Activated CD4-positive, alpha-beta T cell treated with anti-CD3 and anti-CD28 coated beads, Interleukin-10, Interleukin-2, amounts not matched to agents 100 ng/mL and 50 ng/mL, durations not matched to agents 16 hours and 8 hours (primary cell): ENCODE results near the gene SAT2.
A peak's percentile ranks its signal among the peaks of the same experiment; 100 is the strongest.
"Not testable (repeated sequence)": the region's sequence is repeated elsewhere in the genome, so short reads cannot be mapped to it uniquely, and the experiment has no call there.

Experiments
- DNase-seq: peaks from one replicate; pipeline ENCODE4 v3.0.0-alpha.2; 2020

Gene SAT2

GRCh38 chr17:7627250-7628121, at the start of gene SAT2:
SAT2 (minus strand) TSS chr17:7627821; CDS start chr17:7627635, 186 bp downstream.
- peak; percentile 93 for DNase-seq

GRCh38 chr17:7676533-7676932, 48.9 kb upstream of the SAT2 start:
- no peak for DNase-seq

- DNase-seq: no peak
Observed at GRCh38 chr17:7674934-7675333, 47.3 kb upstream of the SAT2 start.

GRCh38 chr17:7673239-7673638, 45.6 kb upstream of the SAT2 start:
- peak; percentile 37 for DNase-seq

- DNase-seq: no peak
Observed at GRCh38 chr17:7668482-7668881, 40.9 kb upstream of the SAT2 start.

GRCh38 chr17:7667656-7668406, 40.2 kb upstream of the SAT2 start:
- DNase-seq: no peak

- DNase-seq: no peak
Observed at GRCh38 chr17:7656958-7657609, 29.5 kb upstream of the SAT2 start.

- DNase-seq: no peak
Observed at GRCh38 chr17:7655541-7655840, 27.9 kb upstream of the SAT2 start.

- no peak for DNase-seq
Observed at GRCh38 chr17:7654832-7655540, 27.4 kb upstream of the SAT2 start.

- no peak for DNase-seq
Observed at GRCh38 chr17:7652388-7653356, 25.1 kb upstream of the SAT2 start.

GRCh38 chr17:7651665-7652387, 24.2 kb upstream of the SAT2 start:
- DNase-seq: no peak

- no peak for DNase-seq
Observed at GRCh38 chr17:7651097-7651664, 23.6 kb upstream of the SAT2 start.

GRCh38 chr17:7650509-7651096, 23.0 kb upstream of the SAT2 start, which contains the start of gene ATP1B2:
ATP1B2 (plus strand) TSS chr17:7650926; CDS start chr17:7651519, 593 bp downstream.
- DNase-seq: peak; percentile 51

GRCh38 chr17:7647018-7647417, 19.4 kb upstream of the SAT2 start:
- no peak for DNase-seq

GRCh38 chr17:7646457-7646856, 18.8 kb upstream of the SAT2 start:
- DNase-seq: no peak

GRCh38 chr17:7644775-7645174, 17.2 kb upstream of the SAT2 start:
- DNase-seq: peak; percentile 31

- DNase-seq: not testable (repeated sequence)
Observed at GRCh38 chr17:7641635-7642034, 14.0 kb upstream of the SAT2 start.

- DNase-seq: no peak
Observed at GRCh38 chr17:7640783-7641182, 13.2 kb upstream of the SAT2 start.

- DNase-seq: no peak
Observed at GRCh38 chr17:7636163-7636562, 8.5 kb upstream of the SAT2 start.

GRCh38 chr17:7634384-7634783, 6.8 kb upstream of the SAT2 start:
- DNase-seq: no peak
